Measurements from ENCODE around the gene MAP1A.

The MAP1A gene

GRCh38 chr15:43517354-43518196 lies at the start of gene MAP1A:
Gene MAP1A, plus strand, starts transcription at chr15:43517608. Its CDS starts 3,866 bp downstream, at chr15:43521474.
- Mint-ChIP-seq H3K4me1 (peaks cover 19% of the 10 kb centered on the region), H3K27me3 (peaks cover 26% of the 10 kb centered on the region), H3K9me3 (no peaks in the 10 kb centered on the region), H3K4me3 (peak within 1 kb of the TSS; percentile 66), H3K27ac (no peak within 1 kb of the TSS), H3K36me3 (no peaks in the 10 kb centered on the region)

GRCh38 chr15:43469867-43470266 lies 47.5 kb upstream of the MAP1A start:
- no peak overlapping the region for H3K4me3 Mint-ChIP-seq
- H3K36me3 Mint-ChIP-seq: peaks cover 29% of the 10 kb centered on the region
- H3K4me1 Mint-ChIP-seq: peaks cover 4% of the 10 kb centered on the region
- no peaks in the 10 kb centered on the region for H3K27me3 Mint-ChIP-seq
- no peaks in the 10 kb centered on the region for H3K9me3 Mint-ChIP-seq
- no peak overlapping the region for H3K27ac Mint-ChIP-seq

- no peaks in the 10 kb centered on the region for H3K4me1 Mint-ChIP-seq
- H3K27ac Mint-ChIP-seq: no peak overlapping the region
- no peaks in the 10 kb centered on the region for H3K27me3 Mint-ChIP-seq
- peaks cover 23% of the 10 kb centered on the region for H3K36me3 Mint-ChIP-seq
- H3K9me3 Mint-ChIP-seq: no peaks in the 10 kb centered on the region
- no peak overlapping the region for H3K4me3 Mint-ChIP-seq
Measured at GRCh38 chr15:43471975-43472374, 45.4 kb upstream of the MAP1A start.

GRCh38 chr15:43473885-43474284 lies 43.5 kb upstream of the MAP1A start:
- Mint-ChIP-seq H3K9me3 (no peaks in the 10 kb centered on the region), H3K36me3 (peaks cover 28% of the 10 kb centered on the region), H3K4me3 (no peak overlapping the region), H3K27me3 (no peaks in the 10 kb centered on the region), H3K4me1 (peaks cover 3% of the 10 kb centered on the region), H3K27ac (no peak overlapping the region)

- Mint-ChIP-seq H3K4me1 (peaks cover 19% of the 10 kb centered on the region), H3K36me3 (peaks cover 13% of the 10 kb centered on the region), H3K27ac (no peak overlapping the region), H3K4me3 (no peak overlapping the region), H3K27me3 (no peaks in the 10 kb centered on the region), H3K9me3 (no peaks in the 10 kb centered on the region)
Measured at GRCh38 chr15:43483297-43484128, 33.9 kb upstream of the MAP1A start.

GRCh38 chr15:43484455-43484854 lies 33.0 kb upstream of the MAP1A start:
- no peak overlapping the region for H3K4me3 Mint-ChIP-seq
- peaks cover 27% of the 10 kb centered on the region for H3K4me1 Mint-ChIP-seq
- H3K27me3 Mint-ChIP-seq: no peaks in the 10 kb centered on the region
- H3K27ac Mint-ChIP-seq: no peak overlapping the region
- H3K9me3 Mint-ChIP-seq: no peaks in the 10 kb centered on the region
- peaks cover 13% of the 10 kb centered on the region for H3K36me3 Mint-ChIP-seq

GRCh38 chr15:43487271-43487895 lies 30.0 kb upstream of the MAP1A start:
- H3K36me3 Mint-ChIP-seq: peaks cover 17% of the 10 kb centered on the region
- H3K9me3 Mint-ChIP-seq: no peaks in the 10 kb centered on the region
- H3K27me3 Mint-ChIP-seq: no peaks in the 10 kb centered on the region
- H3K4me3 Mint-ChIP-seq: no peak overlapping the region
- H3K27ac Mint-ChIP-seq: no peak overlapping the region
- H3K4me1 Mint-ChIP-seq: peaks cover 44% of the 10 kb centered on the region

- Mint-ChIP-seq H3K36me3 (peaks cover 19% of the 10 kb centered on the region), H3K4me1 (peaks cover 47% of the 10 kb centered on the region), H3K4me3 (peak overlapping the region; percentile 15), H3K9me3 (no peaks in the 10 kb centered on the region), H3K27ac (no peak overlapping the region), H3K27me3 (no peaks in the 10 kb centered on the region)
Measured at GRCh38 chr15:43488790-43489189, 28.6 kb upstream of the MAP1A start.

GRCh38 chr15:43489191-43489590 lies 28.2 kb upstream of the MAP1A start:
- Mint-ChIP-seq H3K27me3 (no peaks in the 10 kb centered on the region), H3K4me1 (peaks cover 45% of the 10 kb centered on the region), H3K27ac (peak overlapping the region; percentile 62), H3K36me3 (peaks cover 19% of the 10 kb centered on the region), H3K4me3 (peak overlapping the region; percentile 15), H3K9me3 (no peaks in the 10 kb centered on the region)

- Mint-ChIP-seq H3K9me3 (no peaks in the 10 kb centered on the region), H3K27ac (peak overlapping the region; percentile 90), H3K4me1 (peaks cover 37% of the 10 kb centered on the region), H3K36me3 (peaks cover 15% of the 10 kb centered on the region), H3K27me3 (no peaks in the 10 kb centered on the region), H3K4me3 (peak overlapping the region; percentile 94)
Measured at GRCh38 chr15:43492266-43492665, 25.1 kb upstream of the MAP1A start.

- Mint-ChIP-seq H3K4me3 (peak within 1 kb of the TSS; percentile 94), H3K4me1 (peaks cover 37% of the 10 kb centered on the region), H3K36me3 (peaks cover 15% of the 10 kb centered on the region), H3K9me3 (no peaks in the 10 kb centered on the region), H3K27ac (peak within 1 kb of the TSS; percentile 90), H3K27me3 (no peaks in the 10 kb centered on the region)
Measured at GRCh38 chr15:43492673-43493601, 24.5 kb upstream of the MAP1A start, which contains the start of gene TP53BP1. Gene TP53BP1, minus strand, starts transcription at chr15:43493156. Its CDS starts 113 bp downstream, at chr15:43493043.

GRCh38 chr15:43493703-43494472 lies 23.5 kb upstream of the MAP1A start:
- Mint-ChIP-seq H3K36me3 (peaks cover 12% of the 10 kb centered on the region), H3K4me1 (peaks cover 35% of the 10 kb centered on the region), H3K27ac (no peak overlapping the region), H3K27me3 (no peaks in the 10 kb centered on the region), H3K9me3 (no peaks in the 10 kb centered on the region), H3K4me3 (peak overlapping the region; percentile 94)

- H3K9me3 Mint-ChIP-seq: no peaks in the 10 kb centered on the region
Measured at GRCh38 chr15:43498990-43499389, 18.4 kb upstream of the MAP1A start.

GRCh38 chr15:43499635-43500034 lies 17.8 kb upstream of the MAP1A start:
- Mint-ChIP-seq H3K4me3 (no peak overlapping the region), H3K4me1 (no peaks in the 10 kb centered on the region), H3K27me3 (no peaks in the 10 kb centered on the region), H3K27ac (no peak overlapping the region), H3K36me3 (no peaks in the 10 kb centered on the region), H3K9me3 (no peaks in the 10 kb centered on the region)

More at GRCh38 chr15:43498990-43499389, 18.4 kb upstream of the MAP1A start:
- no peaks in the 10 kb centered on the region for H3K27me3 Mint-ChIP-seq
- H3K4me1 Mint-ChIP-seq: no peaks in the 10 kb centered on the region
- H3K27ac Mint-ChIP-seq: no peak overlapping the region
- no peaks in the 10 kb centered on the region for H3K36me3 Mint-ChIP-seq
- no peak overlapping the region for H3K4me3 Mint-ChIP-seq
